HG03103 (cell line): ENCODE data around the gene PLXNB2.

Source experiments
- ATAC-seq: cut with Tn5 transposase; IDR thresholded peaks from one replicate; pipeline ENCODE4 v1.9.1; 2021; ENCODE audit warnings: low read depth; ENCODE audit not compliant: unreplicated experiment

PLXNB2 gene

GRCh38 chr22:50236731-50237409 lies 70.6 kb downstream of the PLXNB2 start:
- ATAC-seq, result no peak

- ATAC-seq, result no peak
These were observed 74.2 kb downstream of the PLXNB2 start for GRCh38 chr22:50233223-50233622.

GRCh38 chr22:50232481-50233151 lies 74.8 kb downstream of the PLXNB2 start:
- no peak for ATAC-seq

GRCh38 chr22:50229370-50229769 lies 78.1 kb downstream of the PLXNB2 start:
- ATAC-seq, result no peak

- no peak for ATAC-seq
These were observed 79.1 kb downstream of the PLXNB2 start for GRCh38 chr22:50228366-50228765.

GRCh38 chr22:50227579-50228215 lies 79.7 kb downstream of the PLXNB2 start:
- no peak for ATAC-seq

GRCh38 chr22:50226875-50227165 lies 80.6 kb downstream of the PLXNB2 start:
- no peak for ATAC-seq

GRCh38 chr22:50226063-50226874 lies 81.2 kb downstream of the PLXNB2 start:
- no peak for ATAC-seq

- no peak for ATAC-seq
These were observed 82.1 kb downstream of the PLXNB2 start for GRCh38 chr22:50225200-50225969.
